GM23338 (cell line): ENCODE results near the gene TMEM178B. TPM values are rescaled to one million over a fixed set of nuclear protein-coding genes. Genes with fewer than 3 reads are reported as not detected.

Source experiments
- ATAC-seq: fragments of 200-7000 bp; cut with Tn5 transposase; 3 replicates; pipeline ENCODE4 v1.9.1; 2020
- DNase-seq: peaks from one replicate; pipeline ENCODE4 v3.0.0-alpha.2; 2015; ENCODE audit warnings: low spot score
- H2AFZ ChIP-seq: fragments of 200-600 bp; sonication (generic); 2 replicates; pipeline ENCODE4 v1.8.0; 2016; ENCODE audit warnings: antibody characterized with exemption, mild to moderate bottlenecking, moderate library complexity
- H3F3A ChIP-seq: fragments of 200-600 bp; sonication (generic); replicated peaks from 2 replicates; pipeline ENCODE4 v1.8.0; 2017; ENCODE audit warnings: antibody characterized with exemption, mixed run types, low read depth
- H3K27ac ChIP-seq: fragments of 200-600 bp; sonication (generic); 2 replicates; pipeline ENCODE4 v1.6.1; 2016; ENCODE audit warnings: low read depth
- H3K27me3 ChIP-seq: fragments of 200-600 bp; sonication (generic); 2 replicates; pipeline ENCODE4 v1.8.0; 2016; ENCODE audit warnings: mild to moderate bottlenecking, mixed run types, moderate library complexity; ENCODE audit not compliant: insufficient read depth
- H3K36me3 ChIP-seq: fragments of 200-600 bp; sonication (generic); 2 replicates; pipeline ENCODE4 v1.8.0; 2016; ENCODE audit warnings: mild to moderate bottlenecking; ENCODE audit not compliant: insufficient read depth
- H3K4me1 ChIP-seq: fragments of 200-600 bp; sonication (generic); 2 replicates; pipeline ENCODE4 v1.8.0; 2016; ENCODE audit warnings: mild to moderate bottlenecking, moderate library complexity; ENCODE audit not compliant: insufficient read depth
- H3K4me2 ChIP-seq: fragments of 200-600 bp; sonication (generic); 2 replicates; pipeline ENCODE4 v1.7.1; 2017; ENCODE audit warnings: mixed run types
- H3K4me3 ChIP-seq: fragments of 200-600 bp; sonication (generic); 2 replicates; pipeline ENCODE4 v1.6.1; 2016; ENCODE audit warnings: mixed run types
- H3K79me2 ChIP-seq: fragments of 200-600 bp; sonication (generic); replicated peaks from 2 replicates; pipeline ENCODE4 v1.8.0; 2017; ENCODE audit warnings: mild to moderate bottlenecking; ENCODE audit not compliant: insufficient read depth
- H3K9me2 ChIP-seq: fragments of 200-600 bp; sonication (generic); 2 replicates; pipeline ENCODE4 v1.8.0; 2017; ENCODE audit not compliant: insufficient read depth
- H4K20me1 ChIP-seq: fragments of 200-600 bp; sonication (generic); replicated peaks from 2 replicates; pipeline ENCODE4 v1.8.0; 2017; ENCODE audit warnings: mild to moderate bottlenecking; ENCODE audit not compliant: insufficient read depth
- H3K27ac Mint-ChIP-seq: 2 replicates; pipeline ENCODE4 v1.8.0; 2020; ENCODE audit warnings: inconsistent platforms, mild to moderate bottlenecking, moderate library complexity, mixed read lengths
- H3K27me3 Mint-ChIP-seq: 3 replicates; pipeline ENCODE4 v1.8.0; 2022; ENCODE audit warnings: low read depth, mild to moderate bottlenecking, moderate library complexity, mixed read lengths, inconsistent platforms; ENCODE audit not compliant: insufficient read depth, poor library complexity
- H3K36me3 Mint-ChIP-seq: 3 replicates; pipeline ENCODE4 v1.8.0; 2021; ENCODE audit warnings: low read depth, mild to moderate bottlenecking, inconsistent platforms, moderate library complexity, mixed read lengths
- H3K4me1 Mint-ChIP-seq: 3 replicates; pipeline ENCODE4 v1.8.0; 2020; ENCODE audit warnings: mild to moderate bottlenecking, inconsistent platforms, mixed read lengths
- H3K4me3 Mint-ChIP-seq: 3 replicates; pipeline ENCODE4 v1.8.0; 2021; ENCODE audit warnings: moderate library complexity, mild to moderate bottlenecking, inconsistent platforms, mixed read lengths
- H3K9me3 Mint-ChIP-seq: 3 replicates; pipeline ENCODE4 v1.8.0; 2020; ENCODE audit warnings: moderate library complexity, mild to moderate bottlenecking, inconsistent platforms, mixed read lengths
- CREB1 ChIP-seq: fragments of 250-450 bp; sonication (Bioruptor Pico); IDR thresholded peaks from 2 replicates; pipeline ENCODE4 v1.5.0; 2020; ENCODE audit warnings: low read depth, mild to moderate bottlenecking, moderate library complexity
- CTCF ChIP-seq, 2 experiments: fragments of 200-600 bp in 1 of 2; sonication (generic) in 1 of 2; conservative IDR thresholded peaks; 2 replicates each; pipeline versions ENCODE4 v1.5.1 to v1.6.1; 2016 to 2017; ENCODE audit warnings: antibody characterized with exemption in 2 of 2, low read depth in 2 of 2, mild to moderate bottlenecking in 2 of 2, moderate library complexity in 1 of 2
- ETS1 ChIP-seq: IDR thresholded peaks from 2 replicates; pipeline ENCODE4 v1.6.1; 2016; ENCODE audit warnings: antibody characterized with exemption
- EZH2 ChIP-seq: fragments of 200-600 bp; sonication (generic); IDR thresholded peaks from one replicate; pipeline ENCODE4 v1.8.0; 2017; ENCODE audit warnings: antibody characterized with exemption, mild to moderate bottlenecking, low read depth; ENCODE audit not compliant: unreplicated experiment
- EZH2phosphoT487 ChIP-seq: fragments of 200-600 bp; sonication (generic); IDR thresholded peaks from one replicate; pipeline ENCODE4 v1.8.1; 2018; ENCODE audit warnings: antibody characterized with exemption; ENCODE audit not compliant: unreplicated experiment
- JUNB ChIP-seq: IDR thresholded peaks from one replicate; pipeline ENCODE4 v1.6.1; 2016; ENCODE audit warnings: antibody characterized with exemption; ENCODE audit not compliant: unreplicated experiment
- NANOG ChIP-seq: IDR thresholded peaks from 2 replicates; pipeline ENCODE4 v1.6.1; 2016; ENCODE audit warnings: antibody characterized with exemption, borderline replicate concordance
- POLR2AphosphoS5 ChIP-seq: IDR thresholded peaks from 2 replicates; pipeline ENCODE4 v1.6.1; 2016; ENCODE audit warnings: antibody characterized with exemption, low read depth
- REST ChIP-seq: IDR thresholded peaks from one replicate; pipeline ENCODE4 v1.6.1; 2018; ENCODE audit warnings: antibody characterized with exemption; ENCODE audit not compliant: unreplicated experiment
- STAT1 ChIP-seq: IDR thresholded peaks from one replicate; pipeline ENCODE4 v1.6.1; 2016; ENCODE audit warnings: antibody characterized with exemption; ENCODE audit not compliant: unreplicated experiment
- ZNF114 ChIP-seq: fragments of 250-450 bp; sonication (Bioruptor Pico); IDR thresholded peaks from 2 replicates; pipeline ENCODE4 v1.5.0; 2020; ENCODE audit warnings: mild to moderate bottlenecking, moderate library complexity
- ZNF331 ChIP-seq: fragments of 250-450 bp; sonication (Bioruptor Pico); IDR thresholded peaks from 2 replicates; pipeline ENCODE4 v1.5.0; 2020; ENCODE audit warnings: low read depth, mild to moderate bottlenecking, moderate library complexity
- ZNF462 ChIP-seq: fragments of 250-450 bp; sonication (Bioruptor Pico); IDR thresholded peaks from 2 replicates; pipeline ENCODE4 v1.5.0; 2020; ENCODE audit warnings: mild to moderate bottlenecking, moderate library complexity
- polyA plus RNA-seq: library from polyadenylated mRNA; unstranded; fragments of >200 nt; fragmentation: Nextera tagmentation; extraction: Ambion mirVana; gene quantifications from 2 replicates; pipeline ENCODE4 v1.2.1, GENCODE V29; 2016
- total RNA-seq: library from RNA; depleted of rRNA; stranded (reverse); fragments of >200 nt; shearing (Covaris generic); gene quantifications from 2 replicates; pipeline ENCODE4 v1.2.3, GENCODE V29; 2014

Gene TMEM178B
- total and polyA plus RNA-seq, 2 experiments from 2014 or later = 4.9 to 15.6 TPM

- H3K27ac Mint-ChIP-seq = no peak overlapping the region
- no peaks in the 10 kb centered on the region for H3K27me3 ChIP-seq
- no peaks in the 10 kb centered on the region for H3K9me3 Mint-ChIP-seq
- no peak for ATAC-seq
- no peaks in the 10 kb centered on the region for H3F3A ChIP-seq
- H3K9me2 ChIP-seq = no peaks in the 10 kb centered on the region; the same call in 1 of the 2 replicates
- H3K27ac ChIP-seq = no peak overlapping the region
- H4K20me1 ChIP-seq = no peaks in the 10 kb centered on the region; the same call in 1 of the 2 replicates
- no peak overlapping the region for H3K4me3 Mint-ChIP-seq
- H3K36me3 ChIP-seq = no peaks in the 10 kb centered on the region
- H3K4me1 ChIP-seq = no peaks in the 10 kb centered on the region; the same call in 1 of the 2 replicates
- no peak overlapping the region for H2AFZ ChIP-seq
- H3K4me2 ChIP-seq = no peak overlapping the region
- DNase-seq = no peak
- no peaks in the 10 kb centered on the region for H3K27me3 Mint-ChIP-seq
- peaks cover 3% of the 10 kb centered on the region; the same call in 2 of the 3 replicates for H3K4me1 Mint-ChIP-seq
- no peak for TF ChIP-seq EZH2phosphoT487
- TF ChIP-seq ZNF462 (CRISPR knock-in tag) = no peak
- TF ChIP-seq CTCF (conservative IDR thresholded peaks at IDR 0.05; ENCODE audit: low read depth in 2 of 2) = no peak
- TF ChIP-seq STAT1 = no peak
- no peak for TF ChIP-seq JUNB
- no peak for TF ChIP-seq ZNF331 (CRISPR knock-in tag)
- TF ChIP-seq POLR2AphosphoS5 = no peak
- no peak for TF ChIP-seq EZH2
- no peak for TF ChIP-seq NANOG
- TF ChIP-seq ETS1 = no peak
- TF ChIP-seq ZNF114 (CRISPR knock-in tag) = no peak
- TF ChIP-seq CREB1 (CRISPR knock-in tag) = no peak
- TF ChIP-seq REST = no peak
- H3K4me3 ChIP-seq = no peak overlapping the region
- H3K79me2 ChIP-seq = 0 out of 2 replicates have a peak, but pooled peaks cover 7% of the 10 kb centered on the region
- H3K36me3 Mint-ChIP-seq = no peaks in the 10 kb centered on the region; the same call in 2 of the 3 replicates
Measured at GRCh38 chr7:141181812-141182211, 107.9 kb downstream of the TMEM178B start.
